Activated CD8-positive, alpha-beta memory T cell treated with anti-CD3 and anti-CD28 coated beads, Interleukin-2, amount 50 U/mL, for 24 hours (primary cell): Measurements from ENCODE around the gene TMEM178B.

Source experiments
- DNase-seq: peaks from one replicate; pipeline ENCODE4 v3.0.0-alpha.2; 2020; ENCODE audit errors: extremely low read depth

Gene TMEM178B

DNA sequence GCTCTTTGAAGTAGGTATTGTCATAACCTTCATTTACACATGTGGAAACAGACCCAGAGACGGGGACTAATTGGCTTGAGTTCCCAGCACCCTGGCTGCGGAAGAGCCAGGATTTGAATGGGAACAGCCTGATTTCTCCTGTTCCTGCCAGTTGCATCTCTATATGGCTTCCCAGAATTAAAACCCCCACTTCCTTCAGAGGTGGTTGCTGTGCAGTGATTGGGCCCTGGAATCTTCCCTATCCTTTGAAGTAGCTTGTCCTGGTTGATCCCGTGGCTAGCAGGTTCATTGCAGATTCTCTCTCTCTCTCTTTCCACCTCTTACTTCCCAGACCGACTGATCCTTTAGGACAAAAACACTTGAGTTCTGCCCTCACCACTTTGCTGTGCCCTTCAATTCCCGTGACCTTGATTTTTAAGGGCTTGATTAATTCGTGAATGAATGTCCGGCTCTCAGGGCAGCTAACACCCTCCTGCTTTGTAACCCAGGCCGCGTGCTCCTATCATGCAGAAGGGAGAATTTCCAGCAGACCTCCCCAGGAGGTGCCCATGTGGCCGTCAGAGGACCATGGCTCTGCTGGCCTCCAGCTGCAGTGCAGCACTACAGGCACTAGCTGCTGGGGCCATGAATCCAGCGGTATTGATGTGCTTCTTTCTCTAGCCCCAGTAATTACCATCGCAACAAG, 356.7 kb downstream of the TMEM178B start:
- DNase-seq = no peak

- no peak for DNase-seq
Measured at GRCh38 chr7:141431140-141431479, 357.2 kb downstream of the TMEM178B start.

GRCh38 chr7:141431711-141432110, 357.8 kb downstream of the TMEM178B start:
- no peak for DNase-seq

GRCh38 chr7:141433698-141434097, 359.8 kb downstream of the TMEM178B start:
- DNase-seq = no peak

DNA sequence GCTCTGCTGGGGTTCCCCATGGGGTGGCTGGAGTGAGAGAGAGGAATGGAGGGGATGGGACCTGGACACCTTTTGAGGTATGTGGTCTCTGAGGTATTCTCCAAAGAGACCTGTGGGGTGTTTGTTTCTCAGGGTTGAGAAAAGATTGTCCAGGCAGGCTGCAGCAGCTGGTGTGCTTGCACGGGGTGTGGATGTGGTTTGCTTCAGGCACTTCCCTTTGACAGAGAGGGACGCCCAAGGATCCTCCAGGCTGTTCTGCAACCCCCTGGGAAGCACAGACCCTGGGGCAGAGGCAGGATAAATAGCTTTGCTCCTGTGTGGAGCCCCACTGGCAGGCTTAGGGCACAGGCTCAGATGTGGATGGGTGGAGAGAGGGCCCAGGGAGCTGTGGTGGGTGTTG, 362.3 kb downstream of the TMEM178B start:
- no peak for DNase-seq

DNA sequence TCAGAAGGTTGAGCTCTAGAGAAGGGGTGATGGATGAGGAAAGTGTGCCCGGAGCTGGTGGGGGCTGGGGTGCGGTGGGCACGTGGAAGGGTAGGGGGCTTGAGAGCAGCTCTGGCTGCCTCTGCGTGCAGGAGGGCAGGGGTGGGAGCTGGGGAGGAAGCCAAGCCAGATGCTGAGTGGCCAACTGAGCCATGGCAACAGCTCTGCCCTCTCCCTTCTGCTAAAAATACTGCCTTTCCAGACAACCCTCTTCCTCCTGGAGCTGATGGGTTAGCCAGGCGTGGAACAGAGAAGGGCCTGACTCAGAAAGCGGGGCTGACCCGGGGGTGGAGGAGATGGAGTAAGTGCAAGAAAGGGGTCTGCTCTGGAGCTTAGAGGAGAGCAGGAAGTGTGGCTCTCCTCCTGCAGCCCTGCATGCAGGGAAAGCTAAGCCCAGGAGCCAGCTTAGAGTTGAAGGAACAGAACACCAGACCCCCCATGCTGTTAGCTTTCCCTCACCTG, 362.8 kb downstream of the TMEM178B start:
- DNase-seq = no peak

- DNase-seq = no peak
Measured at GRCh38 chr7:141439164-141439563, 365.3 kb downstream of the TMEM178B start.

- no peak for DNase-seq
Measured at GRCh38 chr7:141439776-141440175, 365.9 kb downstream of the TMEM178B start.

GRCh38 chr7:141441837-141442627, 368.2 kb downstream of the TMEM178B start:
- no peak for DNase-seq

DNA sequence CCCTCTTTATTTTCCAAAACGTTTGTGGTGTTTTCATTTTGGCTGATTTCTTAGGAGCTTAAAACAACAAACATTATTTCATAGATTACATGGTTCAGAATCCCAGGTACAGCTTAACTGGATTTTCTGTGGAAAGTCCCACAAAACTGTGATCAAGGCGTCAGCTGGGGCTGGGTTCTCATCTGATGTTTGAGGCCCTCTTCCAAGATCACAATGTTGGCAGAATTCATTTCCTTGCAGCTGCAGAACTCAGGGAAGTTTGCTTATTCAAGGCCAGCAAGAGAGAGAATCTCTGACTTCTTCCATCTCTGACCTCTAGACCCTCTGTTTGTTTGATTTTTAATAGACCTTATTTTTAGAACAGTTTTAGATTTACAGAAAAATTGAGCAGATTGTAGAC, 368.9 kb downstream of the TMEM178B start:
- DNase-seq = no peak

GRCh38 chr7:141444961-141445360, 371.1 kb downstream of the TMEM178B start:
- no peak for DNase-seq

- no peak for DNase-seq
Measured at GRCh38 chr7:141451232-141451631, 377.4 kb downstream of the TMEM178B start.

- DNase-seq = no peak
Measured at GRCh38 chr7:141452911-141453310, 379.0 kb downstream of the TMEM178B start.

- DNase-seq = no peak
Measured at GRCh38 chr7:141454338-141454737, 380.5 kb downstream of the TMEM178B start.

GRCh38 chr7:141455723-141456122, 381.9 kb downstream of the TMEM178B start:
- no peak for DNase-seq

GRCh38 chr7:141456298-141456697, 382.4 kb downstream of the TMEM178B start:
- DNase-seq = no peak

DNA sequence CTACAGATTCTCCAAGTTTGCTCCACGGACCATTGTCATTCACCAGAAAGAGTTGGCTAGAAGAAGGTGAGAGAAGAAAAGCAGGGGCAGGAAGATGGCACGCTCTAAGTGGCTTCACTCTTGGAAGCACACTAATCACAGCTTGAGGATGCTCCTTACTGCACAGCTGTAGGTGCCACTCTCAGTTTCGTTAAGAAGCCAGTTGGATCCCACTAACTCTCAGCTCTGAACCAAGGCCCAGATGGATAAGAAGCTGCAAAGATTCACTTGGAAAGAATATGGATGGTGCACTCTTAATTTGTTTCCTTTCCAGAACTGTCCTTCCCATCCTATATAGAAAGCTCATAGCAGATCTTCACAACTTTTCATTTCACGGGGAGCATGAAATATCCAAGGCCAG, 382.8 kb downstream of the TMEM178B start:
- no peak for DNase-seq

- DNase-seq = no peak
Measured at GRCh38 chr7:141460781-141461715, 387.2 kb downstream of the TMEM178B start.

DNA sequence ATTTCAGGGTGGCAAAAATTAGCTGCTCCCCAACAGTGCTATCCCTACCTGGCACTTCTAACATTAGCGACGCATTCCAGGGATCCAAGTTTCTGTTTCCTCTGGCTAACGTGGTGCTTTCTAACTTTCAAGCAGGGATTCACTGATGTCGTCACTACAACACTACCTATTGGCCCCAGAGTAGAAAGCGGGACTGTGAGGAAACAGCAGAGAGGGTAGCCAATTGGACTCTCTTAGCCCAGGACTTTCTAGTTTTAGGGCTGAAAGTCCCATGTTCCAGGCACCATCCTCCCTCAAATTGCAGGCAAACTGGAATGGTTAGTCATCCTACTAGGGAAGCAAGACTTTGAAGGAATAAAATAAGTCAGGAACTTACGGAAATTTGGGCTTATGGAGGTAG, 388.1 kb downstream of the TMEM178B start:
- no peak for DNase-seq

DNA sequence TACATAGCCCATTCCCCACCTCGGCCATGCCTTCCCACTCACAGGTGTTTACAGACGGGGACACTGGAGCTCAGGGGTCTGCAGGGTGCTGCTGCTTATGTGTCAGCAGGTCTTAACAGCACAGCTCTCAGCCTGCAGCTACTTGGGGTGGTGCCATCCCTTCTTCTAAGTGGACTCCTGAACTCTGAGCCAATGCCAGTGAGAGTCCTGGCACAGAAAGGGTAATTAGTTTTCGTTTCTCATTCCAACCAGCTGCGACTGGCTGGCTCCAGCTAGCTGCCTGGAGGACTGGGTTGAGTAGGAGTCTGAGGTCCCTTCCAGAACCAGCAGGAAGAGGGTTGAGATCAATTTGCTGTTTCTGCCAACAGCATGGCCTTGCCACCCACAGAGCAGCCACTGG, 389.1 kb downstream of the TMEM178B start:
- DNase-seq = no peak

- no peak for DNase-seq
Measured at GRCh38 chr7:141463986-141464385, 390.1 kb downstream of the TMEM178B start.

DNA sequence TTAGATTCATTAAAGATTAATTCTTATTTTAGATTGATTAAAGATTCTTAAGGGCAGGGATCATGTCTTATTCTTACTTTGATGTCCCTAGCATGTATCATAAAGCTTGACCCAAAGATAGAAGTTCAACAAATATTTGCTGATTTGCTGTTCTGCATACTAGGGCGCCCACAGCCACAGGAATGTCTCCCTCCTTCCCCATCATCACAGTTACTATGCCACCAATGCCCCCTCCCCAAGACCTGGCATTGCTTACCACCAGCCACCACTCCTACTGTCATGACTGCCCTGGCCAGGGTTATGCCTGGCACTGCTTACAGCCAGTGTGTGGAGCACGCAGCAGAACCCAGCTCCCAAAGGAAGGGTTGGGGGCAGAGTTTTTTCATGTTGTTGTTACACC, 390.7 kb downstream of the TMEM178B start:
- no peak for DNase-seq
